ENCODE data around the gene CLPSL2.

GRCh38 chr6:35739645-35740524 lies 36.5 kb upstream of the CLPSL2 start:
- no peak for TF ChIP-seq IKZF1 (conservative IDR thresholded peaks at IDR 0.05)
- TF ChIP-seq EP300 (IDR thresholded peaks at IDR 0.05; ENCODE audit: borderline replicate concordance in 1 of 2, control insufficient read depth in 1 of 2, low read depth in 2 of 2, low read length in 2 of 2) = no peak
- TF ChIP-seq CTCF (IDR thresholded peaks at IDR 0.05 in 2 of 3, conservative IDR thresholded peaks at IDR 0.05 in 1 of 3; ENCODE audit: control insufficient read depth in 2 of 3, extremely low read depth in 1 of 3, insufficient read depth in 1 of 3, low read depth in 3 of 3, low read length in 3 of 3) = no peak
- no peak for TF ChIP-seq IRF3 (IDR thresholded peaks at IDR 0.05)
- TF ChIP-seq PKNOX1 (IDR thresholded peaks at IDR 0.05) = no peak
- TF ChIP-seq BHLHE40 (IDR thresholded peaks at IDR 0.05; ENCODE audit: borderline replicate concordance in 1 of 2, low read depth in 2 of 2, low read length in 1 of 2) = no peak
- TF ChIP-seq NFYB (IDR thresholded peaks at IDR 0.05; ENCODE audit: insufficient read depth, low read depth, low read length) = no peak
- no peak for TF ChIP-seq ESRRA (IDR thresholded peaks at IDR 0.05; ENCODE audit: low read length)
- TF ChIP-seq MXI1 (IDR thresholded peaks at IDR 0.05; ENCODE audit: low read depth, low read length) = no peak
- TF ChIP-seq WRNIP1 (IDR thresholded peaks at IDR 0.05; ENCODE audit: borderline replicate concordance, low read depth, low read length) = no peak
- no peak for TF ChIP-seq HDAC6 (IDR thresholded peaks at IDR 0.05; ENCODE audit: unreplicated experiment)
- no peak for TF ChIP-seq YY1 (IDR thresholded peaks at IDR 0.05; ENCODE audit: low read depth, low read length)
